Skin of body (tissue), 2 donors: ENCODE data around the gene SLC10A3. TPM values are rescaled to one million over a fixed set of nuclear protein-coding genes. Genes with fewer than 3 reads are reported as not detected.
A peak's percentile ranks its signal among the peaks of the same experiment; 100 is the strongest.

Experiments used
- DNase-seq: peaks from one replicate; lab custom pipeline; 2025; lab: John Stamatoyannopoulos, UW
- total RNA-seq: library from RNA; depleted of rRNA; stranded (reverse); fragments of >200 nt; gene quantifications from one replicate; pipeline ENCODE4 v1.2.3, GENCODE V29; 2014

SLC10A3 gene
- total RNA-seq, 1 donor from 2014 or later: 9.0 TPM

- no peak for DNase-seq
Observed at GRCh38 chrX:154484255-154485149, 5.9 kb downstream of the SLC10A3 start.

- DNase-seq: no peak
Observed at GRCh38 chrX:154483325-154483724, 7.1 kb downstream of the SLC10A3 start.

GRCh38 chrX:154482786-154483185 lies 7.6 kb downstream of the SLC10A3 start:
- no peak for DNase-seq

GRCh38 chrX:154481911-154482601 lies 8.4 kb downstream of the SLC10A3 start:
- DNase-seq: no peak

- DNase-seq: no peak
Observed at GRCh38 chrX:154481195-154481594, 9.2 kb downstream of the SLC10A3 start.

GRCh38 chrX:154478728-154479622 lies 11.5 kb downstream of the SLC10A3 start, which contains the start of gene LAGE3:
Gene LAGE3 (minus strand): TSS chrX:154479281. CDS start chrX:154478915, 366 bp downstream.
- DNase-seq: peak; percentile 75

- no peak for DNase-seq
Observed at GRCh38 chrX:154477891-154478477, 12.4 kb downstream of the SLC10A3 start.

GRCh38 chrX:154476821-154477220 lies 13.6 kb downstream of the SLC10A3 start:
- DNase-seq: no peak

GRCh38 chrX:154473683-154474082 lies 16.7 kb downstream of the SLC10A3 start:
- DNase-seq: no peak

- no peak for DNase-seq
Observed at GRCh38 chrX:154472685-154473632, 17.5 kb downstream of the SLC10A3 start.

GRCh38 chrX:154471839-154472684 lies 18.4 kb downstream of the SLC10A3 start:
- no peak for DNase-seq

- DNase-seq: no peak
Observed at GRCh38 chrX:154470914-154471568, 19.4 kb downstream of the SLC10A3 start.

GRCh38 chrX:154470434-154470833 lies 20.0 kb downstream of the SLC10A3 start:
- no peak for DNase-seq

- no peak for DNase-seq
Observed at GRCh38 chrX:154469880-154470279, 20.5 kb downstream of the SLC10A3 start.

GRCh38 chrX:154469114-154469513 lies 21.3 kb downstream of the SLC10A3 start:
- DNase-seq: no peak

GRCh38 chrX:154468217-154468616 lies 22.2 kb downstream of the SLC10A3 start:
- DNase-seq: no peak

GRCh38 chrX:154467556-154467955 lies 22.9 kb downstream of the SLC10A3 start:
- DNase-seq: no peak

GRCh38 chrX:154466907-154467306 lies 23.5 kb downstream of the SLC10A3 start:
- DNase-seq: no peak
